Amygdala (tissue), 56 donors: ENCODE results near the gene LRIF1.
"Not testable (repeated sequence)": the region's sequence is repeated elsewhere in the genome, so short reads cannot be mapped to it uniquely, and the experiment has no call there.

Source experiments
- DNase-seq, 56 donors: peaks; one replicate each; lab custom pipeline; 2025; lab: John Stamatoyannopoulos, UW

LRIF1 gene

GRCh38 chr1:110963691-110964454 lies at the start of gene LRIF1:
Gene LRIF1 (minus strand): TSS chr1:110963922. CDS start chr1:110963688, 234 bp downstream.
- peak; percentile 58 to 99 (median 98) for DNase-seq

- no peak for DNase-seq
Measured at GRCh38 chr1:111008031-111008430, 44.3 kb upstream of the LRIF1 start.

GRCh38 chr1:111006556-111006955 lies 42.8 kb upstream of the LRIF1 start:
- DNase-seq: no peak

- not testable (repeated sequence) for DNase-seq
Measured at GRCh38 chr1:110999607-111000006, 35.9 kb upstream of the LRIF1 start.

- not testable (repeated sequence) for DNase-seq
Measured at GRCh38 chr1:110992329-110992728, 28.6 kb upstream of the LRIF1 start.

- DNase-seq: not testable (repeated sequence)
Measured at GRCh38 chr1:110991295-110991694, 27.6 kb upstream of the LRIF1 start.

GRCh38 chr1:110990541-110990940 lies 26.8 kb upstream of the LRIF1 start:
- DNase-seq: no peak

- DNase-seq: no peak
Measured at GRCh38 chr1:110986407-110986891, 22.7 kb upstream of the LRIF1 start.

GRCh38 chr1:110982320-110982719 lies 18.6 kb upstream of the LRIF1 start:
- no peak for DNase-seq

- no peak for DNase-seq
Measured at GRCh38 chr1:110979154-110979553, 15.4 kb upstream of the LRIF1 start.

- DNase-seq: no peak
Measured at GRCh38 chr1:110976089-110976488, 12.4 kb upstream of the LRIF1 start.

- no peak for DNase-seq
Measured at GRCh38 chr1:110975265-110975664, 11.5 kb upstream of the LRIF1 start.

GRCh38 chr1:110967256-110967655 lies 3.5 kb upstream of the LRIF1 start:
- DNase-seq: no peak

GRCh38 chr1:110964455-110964903 lies 757 bp upstream of the LRIF1 start:
- DNase-seq: no peak

- peak in 44 of 56 donors; percentile 2 to 72 (median 41) for DNase-seq
Measured at GRCh38 chr1:110962892-110963690, 631 bp downstream of the LRIF1 start.

- DNase-seq: no peak
Measured at GRCh38 chr1:110961902-110962301, 1.8 kb downstream of the LRIF1 start.

GRCh38 chr1:110960777-110961420 lies 2.8 kb downstream of the LRIF1 start:
- DNase-seq: no peak

GRCh38 chr1:110957798-110958197 lies 5.9 kb downstream of the LRIF1 start:
- DNase-seq: no peak

- DNase-seq: no peak
Measured at GRCh38 chr1:110956586-110956985, 7.1 kb downstream of the LRIF1 start.

GRCh38 chr1:110953031-110953430 lies 10.7 kb downstream of the LRIF1 start:
- no peak for DNase-seq

- no peak for DNase-seq
Measured at GRCh38 chr1:110952031-110952430, 11.7 kb downstream of the LRIF1 start.
